Brain pericyte (primary cell): ENCODE data around the gene NOL4L.

Source experiments
- DNase-seq: peaks from one replicate; pipeline ENCODE4 v3.0.0-alpha.2; 2012; ENCODE audit warnings: low read depth, low spot score

NOL4L gene

DNA sequence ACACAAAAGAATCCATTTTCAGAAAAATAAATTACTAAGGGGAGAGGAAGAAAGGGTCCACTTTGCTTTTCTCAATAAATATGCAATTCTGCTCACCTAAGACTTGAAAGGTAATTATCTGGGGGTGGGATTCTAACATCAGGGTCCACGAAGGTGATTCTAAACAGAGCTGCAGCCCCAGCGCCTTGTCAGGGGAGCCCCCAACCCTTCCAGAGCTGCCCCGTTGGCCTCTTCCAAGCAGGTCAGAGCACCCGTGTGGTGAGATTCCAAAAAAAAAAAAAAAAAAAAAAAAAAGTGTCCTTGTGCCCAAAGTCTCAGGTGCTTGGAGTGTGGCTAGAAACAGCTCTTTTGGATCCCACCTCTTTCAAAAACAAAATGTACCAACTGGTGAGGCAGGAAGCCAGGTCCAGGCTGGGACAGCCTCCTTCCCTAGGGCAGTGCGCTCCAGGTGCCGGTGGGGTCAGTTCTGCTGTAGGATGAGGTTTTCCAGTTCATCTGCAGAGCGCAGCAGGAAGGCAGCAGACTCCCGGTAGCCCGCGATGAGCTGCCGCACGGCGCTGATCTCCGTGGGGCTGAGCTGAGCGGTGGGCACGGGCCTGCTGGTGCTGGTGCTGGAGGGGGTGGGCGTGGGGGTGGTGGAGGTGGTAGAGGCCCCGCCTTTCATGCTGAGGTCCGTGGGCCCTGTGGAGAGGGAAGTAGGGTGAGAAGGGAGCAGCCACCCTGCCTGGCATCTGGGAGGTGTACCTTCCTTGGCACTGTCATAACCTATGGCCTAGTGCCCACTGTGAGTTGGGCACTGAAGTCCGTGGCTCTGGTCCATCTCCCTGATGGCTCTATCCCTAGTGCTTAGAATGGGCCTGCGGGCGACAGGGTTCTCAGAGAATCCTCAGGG is 137.8 kb downstream of the NOL4L start:
- DNase-seq: no peak

DNA sequence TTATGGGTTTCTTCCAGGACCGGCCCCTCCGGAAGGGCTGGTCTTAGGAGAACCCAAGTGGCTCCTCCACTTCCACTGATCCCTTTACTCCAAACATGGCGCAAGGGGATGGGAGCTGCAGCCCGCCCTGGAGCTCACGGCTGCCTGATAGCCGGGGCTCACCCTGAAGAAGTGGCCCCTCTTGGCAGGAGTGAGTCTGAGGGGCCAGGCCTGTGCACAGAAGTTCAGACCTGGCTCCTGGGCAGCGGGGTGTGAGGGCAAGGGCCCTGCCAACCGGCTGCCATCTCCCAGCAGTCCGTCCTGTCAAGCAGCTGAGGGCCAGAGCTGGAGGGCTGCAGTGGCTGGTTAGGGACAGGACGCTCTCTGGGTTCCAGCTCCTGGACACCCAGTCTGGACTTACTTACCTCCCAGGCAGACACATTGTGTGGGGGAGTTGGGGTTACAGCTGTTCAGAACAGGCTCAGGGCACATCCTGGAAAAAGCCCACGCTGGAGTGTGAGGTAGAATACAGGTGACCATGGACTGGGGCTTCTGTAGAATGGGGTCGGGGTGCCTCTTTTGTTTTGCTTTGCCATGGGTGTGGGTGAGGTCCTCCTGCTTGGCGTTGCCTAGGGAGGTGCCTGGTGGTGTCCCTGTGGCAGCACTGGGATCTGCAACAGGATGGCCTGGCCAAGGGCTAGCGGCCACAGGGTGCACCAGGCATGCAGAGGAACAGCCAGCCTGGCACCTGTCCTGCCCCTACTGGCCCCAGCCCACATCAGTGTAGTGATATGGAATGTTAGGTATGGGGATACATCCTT is 138.6 kb downstream of the NOL4L start:
- no peak for DNase-seq

DNA sequence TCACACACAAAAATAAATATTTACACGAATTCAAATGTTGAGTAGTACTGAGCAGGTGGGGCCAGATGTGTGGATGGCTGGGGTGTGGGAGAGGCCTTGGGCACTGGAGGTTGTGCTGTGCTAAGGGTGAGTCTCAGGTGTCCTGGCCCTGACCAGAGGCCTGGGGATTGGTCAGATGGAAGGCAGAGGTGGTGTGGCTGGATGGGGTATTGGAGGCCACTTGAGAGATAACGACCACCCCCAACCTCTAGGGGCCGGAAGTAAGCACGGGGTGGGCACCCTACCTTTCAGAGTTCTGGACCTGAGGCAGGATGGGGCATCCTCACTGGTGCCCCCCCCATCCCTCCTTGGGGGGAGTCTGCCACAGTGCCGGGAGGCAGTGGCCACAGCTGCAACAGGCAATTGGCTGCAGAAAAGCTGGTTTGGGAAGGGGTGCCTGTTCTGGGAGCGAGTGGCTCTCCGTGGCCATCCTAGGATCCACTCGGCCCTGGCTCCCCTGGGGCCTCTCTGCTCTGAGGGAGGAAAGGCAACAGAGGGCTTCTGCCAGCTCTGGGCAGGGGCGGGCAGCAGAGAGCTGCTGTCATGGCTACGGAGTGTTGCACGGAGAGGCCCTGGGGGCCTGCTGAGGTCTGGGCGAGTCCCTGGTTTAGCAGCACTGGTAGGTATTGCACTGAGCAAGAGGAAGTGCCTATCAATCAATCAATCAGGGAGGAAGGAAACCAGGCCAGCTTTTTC is 139.4 kb downstream of the NOL4L start:
- no peak for DNase-seq

DNA sequence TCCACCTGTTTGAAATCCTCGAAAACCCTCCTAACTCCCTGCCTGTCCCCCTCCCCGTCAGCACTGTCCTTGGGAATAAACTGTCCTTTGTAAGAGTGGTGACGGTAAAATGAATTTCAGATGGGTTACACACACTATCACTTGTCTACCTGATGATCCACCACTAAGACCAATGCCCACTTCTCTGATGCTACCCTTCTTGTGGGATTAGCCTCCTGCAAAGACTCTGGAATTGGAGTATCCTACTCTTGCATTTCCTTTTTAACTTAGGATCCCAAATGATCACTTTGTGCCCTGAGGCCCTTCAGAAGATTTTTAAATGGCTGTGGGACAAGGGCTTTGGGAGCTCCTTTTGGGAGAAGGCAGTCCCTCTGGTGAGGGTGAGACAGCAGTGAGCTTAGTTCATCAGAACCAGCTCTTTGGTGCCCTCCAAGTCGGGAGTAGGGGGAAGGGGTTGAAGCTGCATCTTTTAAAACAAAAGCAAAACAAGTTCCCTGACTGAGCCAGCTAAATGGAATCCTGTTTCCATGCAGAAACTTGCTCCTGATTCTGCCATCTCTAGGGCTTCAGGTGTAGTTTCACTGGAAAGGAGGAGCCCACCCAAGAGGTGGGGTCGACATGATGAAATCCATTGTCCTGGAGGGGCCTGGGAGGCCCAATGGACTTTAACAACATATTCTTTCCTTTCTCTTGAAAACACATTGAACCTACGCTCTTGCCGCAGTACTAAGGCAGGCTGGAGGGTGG is 140.5 kb downstream of the NOL4L start:
- DNase-seq: no peak

DNA sequence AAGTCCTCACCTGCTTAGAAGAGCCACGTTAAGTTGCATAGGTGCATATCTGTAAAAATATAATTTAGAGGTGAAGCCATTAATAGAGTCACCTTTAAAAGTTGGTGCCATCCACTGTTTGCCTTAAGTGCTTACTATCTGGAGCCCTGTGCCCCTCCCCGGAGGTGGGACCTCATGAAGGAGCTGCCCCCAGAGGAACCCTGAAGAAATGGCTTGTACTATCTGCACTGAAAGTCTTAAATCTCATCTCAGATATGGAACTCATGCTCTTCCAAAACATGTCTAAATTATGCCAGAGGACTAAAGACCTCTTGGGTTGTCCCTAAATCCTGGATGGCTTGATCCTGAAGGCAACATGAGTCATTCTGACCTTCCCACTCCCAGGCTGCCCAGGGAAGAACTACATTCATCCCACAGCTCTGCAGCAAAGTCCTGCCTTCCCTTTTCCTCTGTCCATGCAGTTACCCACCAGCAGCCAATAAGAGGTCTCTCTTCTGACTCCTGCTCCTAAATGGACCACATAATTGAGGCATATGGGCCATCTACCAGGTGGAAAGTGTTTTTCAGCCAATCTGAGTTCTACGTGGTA is 141.7 kb downstream of the NOL4L start:
- no peak for DNase-seq

DNA sequence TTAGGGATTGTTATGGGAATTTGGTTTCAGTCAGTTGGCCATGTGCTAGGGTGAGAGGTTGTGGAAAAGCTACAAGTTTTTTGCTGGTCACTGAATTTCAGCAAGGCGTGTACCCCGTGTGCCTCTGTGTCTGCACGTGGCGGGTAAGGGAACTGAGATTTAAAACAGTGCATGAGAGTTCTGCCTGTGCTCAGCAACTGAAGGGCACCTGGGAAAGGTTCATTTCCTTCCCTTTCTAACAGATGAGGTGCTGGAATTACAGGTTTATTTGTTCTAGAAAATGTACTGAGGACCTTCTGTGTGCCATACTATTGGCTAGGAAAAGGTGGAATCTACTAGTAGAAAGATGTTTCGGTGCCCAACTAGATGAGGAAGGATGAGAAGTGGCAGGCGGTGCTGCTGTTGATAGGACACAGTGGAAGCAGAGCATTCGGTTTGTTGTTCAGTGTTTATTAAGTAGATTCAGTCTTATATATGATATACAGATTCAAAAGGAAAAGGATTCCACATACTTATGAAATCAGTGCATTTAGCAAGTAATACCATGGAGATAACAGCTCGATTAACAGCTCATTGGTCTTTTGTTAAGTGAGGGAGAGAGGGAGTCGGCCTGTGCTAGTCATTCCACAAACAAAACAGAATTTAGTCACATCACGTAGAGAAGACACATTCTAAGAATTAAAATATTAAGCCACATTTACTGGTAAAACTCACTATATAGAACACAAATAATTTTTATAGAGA is 142.3 kb downstream of the NOL4L start:
- no peak for DNase-seq

DNA sequence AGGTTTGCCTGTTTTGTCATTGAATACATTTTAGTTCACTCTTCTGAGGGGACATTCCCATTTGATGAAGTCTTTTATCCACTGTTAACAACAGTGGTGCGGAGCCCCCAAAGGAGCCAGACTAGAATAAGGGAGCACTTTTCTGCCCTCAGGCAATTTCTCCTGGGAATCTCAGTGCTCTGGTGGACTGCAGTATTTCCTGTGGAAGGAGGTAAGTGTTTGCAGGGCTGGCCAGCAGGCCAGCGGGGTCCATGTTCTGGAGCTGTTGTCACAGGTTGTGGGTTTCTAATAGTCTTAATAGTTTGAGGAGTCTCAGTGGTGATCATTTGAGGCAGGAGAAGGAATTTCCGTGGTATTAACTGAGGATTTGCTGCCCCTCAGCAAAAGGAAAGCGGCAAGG is 143.5 kb downstream of the NOL4L start:
- DNase-seq: no peak

DNA sequence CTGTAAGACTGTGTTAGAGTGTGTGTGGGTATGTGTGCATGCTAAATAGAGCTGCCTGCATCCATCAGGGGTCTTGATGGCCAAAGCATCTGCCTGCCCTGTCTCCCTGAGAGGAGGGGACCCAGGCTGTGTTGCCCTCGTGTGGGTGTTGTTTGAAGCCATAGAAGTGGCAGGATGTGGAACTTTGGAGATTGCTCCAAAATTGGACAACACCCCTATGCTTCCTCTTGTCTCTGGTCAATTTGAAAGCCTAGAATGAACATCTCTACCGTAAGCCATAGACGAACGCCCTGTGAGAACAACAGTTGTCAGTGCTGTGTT is 144.4 kb downstream of the NOL4L start:
- no peak for DNase-seq

DNA sequence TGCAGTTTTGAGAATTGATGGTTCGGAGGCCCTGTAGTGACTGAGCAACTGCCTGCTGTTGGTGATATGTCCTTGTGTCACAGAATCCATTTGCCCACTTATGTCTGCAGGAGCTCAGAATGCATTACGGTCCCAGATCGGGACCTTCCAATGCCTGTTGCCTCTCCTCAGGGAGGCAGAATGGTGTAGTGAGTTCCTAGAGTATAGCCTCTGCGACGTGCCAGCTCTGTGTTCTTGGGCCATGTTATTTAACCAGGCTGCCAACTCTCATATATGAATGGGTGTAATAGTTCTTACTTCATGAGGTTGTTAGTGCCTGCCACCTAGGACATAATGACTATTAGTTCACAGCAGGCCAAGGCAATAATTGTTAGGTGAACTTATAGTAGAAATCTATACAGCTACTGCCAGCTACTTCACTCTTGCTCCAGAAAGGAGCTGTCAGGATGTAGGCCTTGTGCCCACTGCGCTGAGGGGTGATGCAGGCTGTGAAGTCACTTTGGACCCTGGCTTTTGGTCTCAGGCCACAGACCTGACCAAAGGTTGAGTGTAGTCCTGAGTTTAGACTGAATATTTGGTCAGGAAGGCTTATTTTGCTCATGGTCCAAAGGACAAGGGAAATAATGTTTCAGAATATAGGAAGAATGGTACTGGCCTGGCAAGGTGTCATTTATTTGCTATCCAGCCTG is 144.9 kb downstream of the NOL4L start:
- no peak for DNase-seq

DNA sequence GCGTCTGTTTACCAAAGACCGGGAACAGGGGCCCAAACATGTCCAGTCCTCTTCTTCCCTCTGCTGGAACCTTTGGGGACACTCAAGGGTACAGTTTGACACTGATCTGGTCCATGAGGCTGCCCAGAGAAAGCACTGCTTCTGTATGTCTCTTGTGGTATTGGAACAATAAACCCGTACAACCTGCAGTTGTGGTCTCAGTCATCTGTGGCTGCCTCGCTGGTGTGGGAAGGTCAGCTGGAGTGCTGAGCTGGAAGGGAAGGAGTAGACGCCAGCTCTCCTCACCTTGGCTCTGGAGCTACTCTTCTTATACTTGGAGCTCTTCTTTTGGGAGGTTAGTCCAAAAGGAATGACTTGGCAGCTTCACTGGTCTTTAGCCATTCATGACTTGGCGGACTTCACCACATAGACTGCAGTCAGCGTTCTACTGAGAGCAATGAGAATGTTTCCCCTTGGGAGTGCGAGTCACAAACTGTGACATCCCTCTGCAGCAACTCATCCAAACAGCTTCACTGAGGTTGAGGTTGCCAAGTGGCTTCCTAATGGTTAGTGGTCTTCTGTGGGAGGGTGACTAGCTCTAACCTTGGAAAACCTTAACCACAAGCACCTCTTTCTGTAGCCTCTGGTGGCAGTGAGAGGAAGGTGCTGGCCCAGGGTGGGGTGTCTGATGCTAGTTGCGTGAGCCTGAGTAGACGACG is 145.9 kb downstream of the NOL4L start:
- DNase-seq: no peak

DNA sequence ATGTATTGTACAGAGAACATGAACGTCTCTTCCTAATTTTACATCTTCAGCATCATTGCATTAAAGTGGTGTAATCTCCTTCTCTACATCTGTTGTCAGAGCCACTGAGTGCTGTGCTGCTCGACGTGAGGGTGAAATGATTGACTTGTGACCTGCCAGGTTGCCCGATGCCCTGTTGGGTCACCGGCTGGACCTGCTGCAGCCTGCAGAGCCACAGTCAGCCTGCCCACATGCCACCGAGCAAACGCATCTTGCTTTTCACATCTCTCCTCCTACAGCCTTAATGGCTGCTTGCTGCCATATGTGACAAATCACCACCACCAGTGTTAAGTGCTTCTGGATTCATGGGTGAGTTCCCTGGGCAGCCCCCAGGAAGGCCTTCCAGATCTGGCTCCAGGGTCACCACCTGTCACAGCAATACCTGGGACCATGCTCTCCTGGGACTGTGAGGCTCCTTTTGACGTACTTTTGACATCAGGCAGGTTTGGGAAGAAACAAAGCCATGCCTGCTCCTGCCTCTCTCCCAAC is 146.7 kb downstream of the NOL4L start:
- DNase-seq: no peak

DNA sequence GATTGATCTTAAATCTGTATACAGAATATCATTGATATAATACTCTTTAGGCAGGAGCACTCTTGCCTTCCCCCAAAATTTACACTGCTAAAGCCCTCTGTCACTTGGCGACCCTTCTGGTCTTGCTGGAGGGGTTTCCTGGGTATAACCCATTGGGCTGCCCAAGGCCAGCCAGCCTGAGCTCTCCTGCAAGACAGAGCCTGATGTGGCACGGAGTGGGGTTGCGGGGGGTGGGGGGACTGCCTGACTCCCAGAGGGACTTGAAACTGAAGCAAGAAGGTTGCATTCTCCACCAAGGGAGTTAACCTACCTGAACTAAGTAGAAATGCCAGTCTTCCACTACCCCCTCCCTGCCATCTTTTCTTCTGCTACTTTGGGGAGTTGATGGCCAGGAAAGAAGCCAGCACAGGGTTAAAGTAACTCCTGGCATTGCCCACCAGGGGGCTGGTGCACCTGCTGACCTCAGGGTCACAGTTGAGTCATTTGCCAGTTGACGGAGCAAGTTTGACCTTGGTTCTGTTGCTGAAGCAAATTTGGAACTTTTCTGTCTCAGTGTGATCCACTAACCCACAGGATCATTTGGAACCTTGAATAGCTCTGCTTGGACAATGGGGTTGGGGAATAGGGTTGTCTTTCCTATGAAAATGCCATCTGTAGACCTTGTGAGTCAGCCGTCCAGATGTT is 147.6 kb downstream of the NOL4L start:
- no peak for DNase-seq

DNA sequence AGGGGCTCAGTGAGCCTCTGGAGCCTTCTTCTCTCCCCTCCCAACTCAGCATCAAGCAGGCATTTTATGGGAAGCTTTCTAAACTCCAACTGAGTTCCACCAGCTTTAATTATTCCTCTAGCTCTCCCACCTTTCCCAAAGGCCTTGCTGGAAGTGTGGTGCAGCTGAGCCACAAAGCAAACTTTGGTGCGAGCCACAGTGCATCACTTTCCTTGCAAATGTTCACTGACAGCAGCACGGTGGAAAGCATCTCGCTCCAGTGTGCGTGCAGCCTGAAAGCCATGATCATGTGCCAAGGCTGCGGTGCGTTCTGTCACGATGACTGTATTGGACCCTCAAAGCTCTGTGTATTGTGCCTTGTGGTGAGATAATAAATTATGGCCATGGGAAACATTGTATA is 148.2 kb downstream of the NOL4L start:
- DNase-seq: no peak

DNA sequence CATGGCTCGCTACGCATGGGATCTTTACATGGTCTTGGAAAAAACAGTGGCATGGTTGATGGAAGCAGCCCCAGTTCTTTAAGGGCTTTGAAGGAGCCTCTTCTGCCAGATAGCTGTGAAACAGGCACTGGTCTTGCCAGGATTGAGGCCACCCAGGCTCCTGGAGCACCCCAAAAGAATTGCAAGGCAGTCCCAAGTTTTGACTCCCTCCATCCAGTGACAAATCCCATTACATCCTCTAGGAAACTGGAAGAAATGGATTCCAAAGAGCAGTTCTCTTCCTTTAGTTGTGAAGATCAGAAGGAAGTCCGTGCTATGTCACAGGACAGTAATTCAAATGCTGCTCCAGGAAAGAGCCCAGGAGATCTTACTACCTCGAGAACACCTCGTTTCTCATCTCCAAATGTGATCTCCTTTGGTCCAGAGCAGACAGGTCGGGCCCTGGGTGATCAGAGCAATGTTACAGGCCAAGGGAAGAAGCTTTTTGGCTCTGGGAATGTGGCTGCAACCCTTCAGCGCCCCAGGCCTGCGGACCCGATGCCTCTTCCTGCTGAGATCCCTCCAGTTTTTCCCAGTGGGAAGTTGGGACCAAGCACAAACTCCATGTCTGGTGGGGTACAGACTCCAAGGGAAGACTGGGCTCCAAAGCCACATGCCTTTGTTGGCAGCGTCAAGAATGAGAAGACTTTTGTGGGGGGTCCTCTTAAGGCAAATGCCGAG is 148.8 kb downstream of the NOL4L start:
- no peak for DNase-seq

DNA sequence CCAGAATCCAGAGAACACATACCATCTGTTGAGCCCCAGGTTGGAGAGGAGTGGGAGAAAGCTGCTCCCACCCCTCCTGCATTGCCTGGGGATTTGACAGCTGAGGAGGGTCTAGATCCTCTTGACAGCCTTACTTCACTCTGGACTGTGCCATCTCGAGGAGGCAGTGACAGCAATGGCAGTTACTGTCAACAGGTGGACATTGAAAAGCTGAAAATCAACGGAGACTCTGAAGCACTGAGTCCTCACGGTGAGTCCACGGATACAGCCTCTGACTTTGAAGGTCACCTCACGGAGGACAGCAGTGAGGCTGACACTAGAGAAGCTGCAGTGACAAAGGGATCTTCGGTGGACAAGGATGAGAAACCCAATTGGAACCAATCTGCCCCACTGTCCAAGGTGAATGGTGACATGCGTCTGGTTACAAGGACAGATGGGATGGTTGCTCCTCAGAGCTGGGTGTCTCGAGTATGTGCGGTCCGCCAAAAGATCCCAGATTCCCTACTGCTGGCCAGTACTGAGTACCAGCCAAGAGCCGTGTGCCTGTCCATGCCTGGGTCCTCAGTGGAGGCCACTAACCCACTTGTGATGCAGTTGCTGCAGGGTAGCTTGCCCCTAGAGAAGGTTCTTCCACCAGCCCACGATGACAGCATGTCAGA is 149.6 kb downstream of the NOL4L start:
- DNase-seq: no peak

DNA sequence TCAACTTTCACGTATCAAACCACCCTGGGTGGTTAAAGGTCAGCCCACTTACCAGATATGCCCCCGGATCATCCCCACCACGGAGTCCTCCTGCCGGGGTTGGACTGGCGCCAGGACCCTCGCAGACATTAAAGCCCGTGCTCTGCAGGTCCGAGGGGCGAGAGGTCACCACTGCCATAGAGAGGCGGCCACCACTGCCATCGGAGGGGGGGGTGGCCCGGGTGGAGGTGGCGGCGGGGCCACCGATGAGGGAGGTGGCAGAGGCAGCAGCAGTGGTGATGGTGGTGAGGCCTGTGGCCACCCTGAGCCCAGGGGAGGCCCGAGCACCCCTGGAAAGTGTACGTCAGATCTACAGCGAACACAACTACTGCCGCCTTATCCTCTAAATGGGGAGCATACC is 150.7 kb downstream of the NOL4L start:
- DNase-seq: no peak

DNA sequence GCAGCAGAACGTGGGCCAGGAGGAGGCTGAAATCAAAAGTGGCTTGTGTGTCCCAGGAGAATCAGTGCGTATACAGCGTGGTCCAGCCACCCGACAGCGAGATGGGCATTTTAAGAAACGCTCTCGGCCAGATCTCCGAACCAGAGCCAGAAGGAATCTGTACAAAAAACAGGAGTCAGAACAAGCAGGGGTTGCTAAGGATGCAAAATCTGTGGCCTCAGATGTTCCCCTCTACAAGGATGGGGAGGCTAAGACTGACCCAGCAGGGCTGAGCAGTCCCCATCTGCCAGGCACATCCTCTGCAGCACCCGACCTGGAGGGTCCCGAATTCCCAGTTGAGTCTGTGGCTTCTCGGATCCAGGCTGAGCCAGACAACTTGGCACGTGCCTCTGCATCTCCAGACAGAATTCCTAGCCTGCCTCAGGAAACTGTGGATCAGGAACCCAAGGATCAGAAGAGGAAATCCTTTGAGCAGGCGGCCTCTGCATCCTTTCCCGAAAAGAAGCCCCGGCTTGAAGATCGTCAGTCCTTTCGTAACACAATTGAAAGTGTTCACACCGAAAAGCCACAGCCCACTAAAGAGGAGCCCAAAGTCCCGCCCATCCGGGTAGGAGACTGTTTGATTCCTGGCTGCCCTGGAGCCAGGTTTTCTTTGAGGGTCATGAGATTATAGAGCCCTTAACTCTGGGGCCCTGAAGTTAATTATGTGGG is 151.7 kb downstream of the NOL4L start:
- no peak for DNase-seq
